Peyer's patch (tissue), 4 donors: ENCODE measurements around the gene NTRK2. TPM values are rescaled to one million over a fixed set of nuclear protein-coding genes. Genes with fewer than 3 reads are reported as not detected.

ENCODE experiments used
- DNase-seq, 3 donors: peaks; one replicate each; pipeline ENCODE4 v3.0.0-alpha.2; 2017 to 2019
- H3K27ac ChIP-seq, 4 donors: fragments of 200-600 bp; sonication (generic); one replicate each; pipeline ENCODE4 v1.5.1; 2016 to 2019
- H3K27me3 ChIP-seq, 2 donors: fragments of 200-600 bp; sonication (generic); one replicate each; pipeline ENCODE4 v1.5.1; 2019
- H3K36me3 ChIP-seq, 3 donors: fragments of 200-600 bp; sonication (generic); one replicate each; pipeline ENCODE4 v1.5.1; 2016 to 2019
- H3K4me1 ChIP-seq, 4 donors: fragments of 200-600 bp; sonication (generic); one replicate each; pipeline ENCODE4 v1.5.1; 2016 to 2019
- H3K4me3 ChIP-seq, 4 donors: fragments of 200-600 bp; sonication (generic); 1 replicate in 3 of 4; 2 replicates in 1 of 4; pipeline ENCODE4 v1.5.1; 2016 to 2019; ENCODE audit warnings: mild to moderate bottlenecking in 1 of 4
- H3K9me3 ChIP-seq, 4 donors: fragments of 200-600 bp; sonication (generic); one replicate each; pipeline ENCODE4 v1.5.1; 2016 to 2019; ENCODE audit warnings: mild to moderate bottlenecking in 1 of 4
- CTCF ChIP-seq, 6 experiments: fragments of 450-650 bp in 4 of 6; fragments of 200-600 bp in 2 of 6; sonication (generic) in 1 of 6; IDR thresholded peaks; one replicate each; pipeline ENCODE4 v1.5.1; 2017 to 2019; ENCODE audit warnings: antibody characterized with exemption in 6 of 6, mild to moderate bottlenecking in 3 of 6, moderate library complexity in 1 of 6
- POLR2A ChIP-seq, 2 donors: fragments of 450-650 bp; IDR thresholded peaks; one replicate each; pipeline ENCODE4 v1.5.1; 2017; ENCODE audit warnings: antibody characterized with exemption in 2 of 2, mild to moderate bottlenecking in 2 of 2, moderate library complexity in 2 of 2
- total RNA-seq, 4 donors: library from RNA; depleted of rRNA; stranded (reverse); fragments of >200 nt; gene quantifications; one replicate each; pipeline ENCODE4 v1.1.0, GENCODE V29; 2016

The NTRK2 gene
- total RNA-seq, 4 donors from 2014 or later: 0.35 to 1.7 (median 0.84) TPM

- TF ChIP-seq POLR2A (IDR thresholded peaks at IDR 0.05) (no peak), CTCF (IDR thresholded peaks at IDR 0.05) (no peak)
- H3K4me1 ChIP-seq: no peaks in the 10 kb centered on the region
- no peaks in the 10 kb centered on the region for H3K27me3 ChIP-seq
- no peaks in the 10 kb centered on the region for H3K36me3 ChIP-seq
- no peak overlapping the region for H3K27ac ChIP-seq
- H3K4me3 ChIP-seq: no peak overlapping the region
- DNase-seq: no peak
- no peaks in the 10 kb centered on the region for H3K9me3 ChIP-seq
Observed at GRCh38 chr9:84761137-84761808, 91.7 kb downstream of the NTRK2 start.

DNA sequence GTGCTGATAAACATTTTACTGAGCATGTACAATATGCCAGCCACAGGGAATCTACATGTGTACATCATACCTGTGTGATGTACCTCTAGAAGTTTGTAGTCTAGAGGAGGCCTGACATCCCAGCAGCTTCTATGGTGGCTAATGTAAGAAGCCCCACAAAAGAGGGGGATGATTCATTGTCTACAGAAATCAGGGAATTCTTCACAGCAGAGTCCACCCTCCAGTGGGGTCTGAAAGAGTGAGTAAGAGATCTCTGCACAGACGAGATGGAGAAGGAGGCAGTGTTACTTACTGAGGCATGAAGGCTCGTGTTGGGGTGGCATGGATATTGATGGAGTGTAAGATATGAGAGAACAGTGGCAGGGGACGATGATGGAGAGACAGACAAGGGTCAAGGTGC lies 103.0 kb downstream of the NTRK2 start:
- Histone ChIP-seq H3K36me3 (no peaks in the 10 kb centered on the region), H3K9me3 (no peaks in the 10 kb centered on the region), H3K27me3 (no peaks in the 10 kb centered on the region), H3K4me1 (no peaks in the 10 kb centered on the region), H3K4me3 (no peak overlapping the region), H3K27ac (no peak overlapping the region)
- TF ChIP-seq CTCF (IDR thresholded peaks at IDR 0.05) (no peak), POLR2A (IDR thresholded peaks at IDR 0.05) (no peak)
- no peak for DNase-seq

DNA sequence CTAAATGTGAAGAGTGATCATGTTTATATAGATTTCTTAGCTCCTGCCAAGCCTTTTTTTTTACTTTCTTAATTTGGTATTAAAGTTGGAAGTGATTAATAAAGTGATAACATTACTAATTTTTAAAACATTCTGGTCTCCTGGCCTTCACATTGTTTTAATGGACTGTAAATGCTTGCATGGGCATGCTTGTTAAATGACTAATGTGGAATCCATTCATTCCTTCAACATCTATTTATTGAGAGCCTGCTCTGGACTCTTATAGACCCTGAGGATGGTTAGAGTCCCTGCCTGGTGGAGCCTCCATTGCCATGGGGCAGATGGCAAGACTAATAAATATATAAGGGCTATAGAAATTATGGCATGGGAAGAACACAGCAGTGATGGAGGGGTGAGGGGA lies 103.5 kb downstream of the NTRK2 start:
- Histone ChIP-seq H3K36me3 (no peaks in the 10 kb centered on the region), H3K27ac (no peak overlapping the region), H3K27me3 (no peaks in the 10 kb centered on the region), H3K4me3 (no peak overlapping the region), H3K4me1 (no peaks in the 10 kb centered on the region), H3K9me3 (no peaks in the 10 kb centered on the region)
- no peak for DNase-seq
- no peak for TF ChIP-seq CTCF (IDR thresholded peaks at IDR 0.05)
- no peak for TF ChIP-seq POLR2A (IDR thresholded peaks at IDR 0.05)

DNA sequence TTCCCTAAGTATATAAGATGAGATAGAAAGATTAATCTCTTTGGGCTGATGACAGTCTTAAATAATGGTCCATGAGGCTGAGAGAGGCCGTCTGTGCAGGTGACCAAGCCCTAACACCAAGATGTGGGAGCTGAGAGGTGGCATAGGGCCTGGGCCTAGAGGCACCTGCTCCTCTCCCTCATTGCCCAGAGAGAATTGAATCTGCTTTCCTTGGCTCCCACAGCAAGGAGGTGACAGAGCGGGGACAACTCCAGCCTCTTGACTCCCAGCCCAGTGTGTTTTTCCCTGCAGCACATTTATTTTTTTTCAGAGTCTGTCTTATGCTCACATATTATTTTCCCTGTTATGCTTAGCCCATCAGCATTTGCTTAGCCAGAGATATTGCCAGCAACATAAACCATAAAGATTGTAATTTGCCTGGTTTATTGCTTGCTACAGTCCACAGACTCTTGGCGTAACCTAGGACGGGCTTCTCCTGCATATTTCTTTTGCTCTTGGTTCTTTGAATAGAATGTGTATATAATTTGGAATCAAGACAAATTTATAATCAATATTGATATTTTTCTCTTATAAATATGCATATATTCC lies 105.6 kb downstream of the NTRK2 start:
- H3K9me3 ChIP-seq: no peaks in the 10 kb centered on the region
- no peak for TF ChIP-seq POLR2A (IDR thresholded peaks at IDR 0.05)
- no peak for TF ChIP-seq CTCF (IDR thresholded peaks at IDR 0.05)
- no peaks in the 10 kb centered on the region for H3K36me3 ChIP-seq
- H3K4me1 ChIP-seq: no peaks in the 10 kb centered on the region
- H3K27me3 ChIP-seq: no peaks in the 10 kb centered on the region
- DNase-seq: no peak
- H3K4me3 ChIP-seq: no peak overlapping the region
- H3K27ac ChIP-seq: no peak overlapping the region

- H3K27me3 ChIP-seq: no peaks in the 10 kb centered on the region
- no peak for DNase-seq
- TF ChIP-seq CTCF (IDR thresholded peaks at IDR 0.05) (no peak), POLR2A (IDR thresholded peaks at IDR 0.05) (no peak)
- no peaks in the 10 kb centered on the region for H3K4me1 ChIP-seq
- no peak overlapping the region for H3K27ac ChIP-seq
- no peaks in the 10 kb centered on the region for H3K36me3 ChIP-seq
- no peak overlapping the region for H3K4me3 ChIP-seq
- no peaks in the 10 kb centered on the region for H3K9me3 ChIP-seq
Observed at GRCh38 chr9:84778570-84778969, 109.0 kb downstream of the NTRK2 start.
